Daoy (cell line): ENCODE data around the gene SLIT3. TPM values are rescaled to one million over a fixed set of nuclear protein-coding genes. Genes with fewer than 3 reads are reported as not detected.
A peak's percentile ranks its signal among the peaks of the same experiment; 100 is the strongest.

Experiments
- DNase-seq: peaks from one replicate; pipeline ENCODE4 v3.0.0-alpha.2; 2015; ENCODE audit warnings: low read depth
- total RNA-seq: library from RNA; depleted of rRNA; stranded (reverse); fragments of >200 nt; shearing (Covaris generic); gene quantifications from 2 replicates; pipeline ENCODE4 v1.2.3, GENCODE V29; 2014

SLIT3 gene
- total RNA-seq, 1 experiment from 2014 or later, result 3.5 TPM

DNA sequence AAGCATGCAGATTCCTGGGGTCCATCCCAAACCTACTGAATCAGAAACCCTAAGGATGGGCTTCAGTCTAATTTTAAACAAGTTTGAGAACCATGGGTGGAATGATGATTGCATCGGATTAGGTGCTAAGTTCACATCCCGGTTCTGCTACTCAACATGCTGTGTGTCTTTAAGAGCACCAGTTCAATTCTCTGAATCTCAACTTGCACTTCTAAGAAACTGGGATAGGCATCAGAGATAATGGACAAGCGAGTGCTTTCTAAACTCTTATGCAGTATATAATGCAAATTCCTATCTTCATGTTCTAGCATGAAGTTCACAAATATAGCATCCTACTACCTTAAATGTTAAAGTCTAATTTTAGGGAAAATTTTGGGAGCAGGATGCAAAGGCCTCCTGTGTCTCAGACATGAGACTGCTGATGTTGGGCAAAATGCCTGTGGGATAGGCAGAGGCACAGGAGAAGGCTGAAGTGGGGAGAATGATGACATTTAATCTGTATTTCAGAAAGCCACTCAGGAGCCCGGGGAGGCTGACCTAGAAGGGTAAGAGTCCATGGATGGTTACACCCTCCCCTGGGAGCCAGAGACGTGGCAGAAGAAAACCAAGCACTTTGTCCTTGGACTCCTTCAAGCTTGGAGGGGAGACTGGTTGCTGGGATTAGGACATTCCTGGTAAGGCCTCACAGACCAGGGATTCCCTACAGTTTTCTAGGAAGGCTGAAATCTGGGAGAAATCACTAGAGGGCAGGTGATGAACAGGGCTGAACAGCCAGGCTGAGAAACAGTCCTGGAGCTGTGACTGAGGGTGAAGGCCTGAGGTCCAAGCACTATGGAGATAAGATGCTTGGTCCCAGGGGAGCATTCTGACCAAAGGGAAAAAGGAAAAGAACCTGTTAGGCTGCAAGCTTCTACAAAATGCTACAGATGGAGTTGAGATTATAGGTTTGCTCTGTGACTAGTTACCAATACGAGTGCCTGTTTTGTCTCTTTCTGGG lies 409.8 kb downstream of the SLIT3 start:
- DNase-seq, result no peak

- no peak for DNase-seq
Measured at GRCh38 chr5:168889039-168889438, 411.9 kb downstream of the SLIT3 start.

GRCh38 chr5:168887931-168888330 lies 413.0 kb downstream of the SLIT3 start:
- DNase-seq, result no peak

DNA sequence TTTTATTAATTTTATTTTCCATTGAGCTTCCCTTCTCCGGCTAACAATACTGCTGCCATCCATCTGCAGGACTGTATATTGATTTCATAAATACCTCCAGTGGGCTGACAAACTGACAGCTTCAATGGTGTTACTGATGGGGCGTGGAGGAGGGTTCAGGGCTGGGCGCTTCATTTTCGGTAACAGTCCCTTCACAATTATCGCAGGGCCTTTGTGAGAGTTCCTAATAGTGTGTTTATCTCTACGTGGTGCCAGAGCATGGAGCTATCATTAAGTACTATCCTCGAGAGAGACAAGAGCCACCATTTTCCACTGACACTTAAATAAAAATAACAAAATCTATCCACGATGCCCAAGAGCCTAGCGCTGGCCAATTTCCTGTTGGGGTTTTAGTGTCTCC lies 414.8 kb downstream of the SLIT3 start:
- no peak for DNase-seq

- DNase-seq, result no peak
Measured at GRCh38 chr5:168885324-168886120, 415.4 kb downstream of the SLIT3 start.

- no peak for DNase-seq
Measured at GRCh38 chr5:168883991-168884390, 416.9 kb downstream of the SLIT3 start.

DNA sequence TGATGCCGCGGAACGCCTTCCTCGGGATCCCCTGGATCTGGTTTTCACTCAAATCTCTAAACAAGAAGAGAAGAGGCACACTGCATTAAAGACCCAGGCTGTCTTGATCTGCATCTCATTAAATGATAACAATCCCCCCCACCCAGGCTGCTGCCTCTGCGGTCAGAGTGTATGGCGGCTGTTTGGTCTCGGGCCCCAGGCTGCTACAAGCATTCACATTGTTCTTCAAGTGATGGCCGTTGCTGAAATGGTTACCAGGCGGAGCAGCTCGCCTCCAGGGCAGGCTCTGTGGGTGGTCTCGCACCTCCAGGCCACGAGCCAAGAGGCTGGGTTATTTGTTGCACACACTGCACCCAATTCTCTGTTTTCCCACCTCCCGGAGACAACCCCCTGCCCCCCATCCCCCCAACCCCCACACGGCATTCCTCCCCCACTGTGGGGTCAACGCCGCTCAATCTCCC lies 417.6 kb downstream of the SLIT3 start:
- DNase-seq, result no peak

GRCh38 chr5:168882283-168882682 lies 418.7 kb downstream of the SLIT3 start:
- DNase-seq, result no peak

- DNase-seq, result no peak
Measured at GRCh38 chr5:168881427-168882149, 419.4 kb downstream of the SLIT3 start.

GRCh38 chr5:168879929-168880328 lies 421.0 kb downstream of the SLIT3 start:
- DNase-seq, result peak; percentile 43

DNA sequence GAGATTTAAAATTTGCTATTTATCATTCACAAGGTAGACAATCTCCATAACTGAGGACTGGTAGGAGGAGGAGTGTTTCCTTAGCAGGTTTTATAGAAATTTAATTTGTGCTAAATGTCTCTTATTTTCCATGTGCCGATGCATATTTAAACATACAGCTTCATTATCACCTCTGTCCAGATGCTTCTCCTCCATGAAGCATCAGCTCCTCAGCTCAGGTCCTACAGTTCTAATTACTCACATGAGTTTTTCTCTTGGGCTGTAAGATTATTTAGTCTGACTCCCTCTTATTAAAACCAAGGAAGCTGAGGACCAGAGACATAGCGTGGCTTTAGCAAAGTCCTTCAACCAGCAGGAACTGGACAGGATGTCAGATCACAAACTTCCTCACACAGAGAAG lies 421.6 kb downstream of the SLIT3 start:
- no peak for DNase-seq

DNA sequence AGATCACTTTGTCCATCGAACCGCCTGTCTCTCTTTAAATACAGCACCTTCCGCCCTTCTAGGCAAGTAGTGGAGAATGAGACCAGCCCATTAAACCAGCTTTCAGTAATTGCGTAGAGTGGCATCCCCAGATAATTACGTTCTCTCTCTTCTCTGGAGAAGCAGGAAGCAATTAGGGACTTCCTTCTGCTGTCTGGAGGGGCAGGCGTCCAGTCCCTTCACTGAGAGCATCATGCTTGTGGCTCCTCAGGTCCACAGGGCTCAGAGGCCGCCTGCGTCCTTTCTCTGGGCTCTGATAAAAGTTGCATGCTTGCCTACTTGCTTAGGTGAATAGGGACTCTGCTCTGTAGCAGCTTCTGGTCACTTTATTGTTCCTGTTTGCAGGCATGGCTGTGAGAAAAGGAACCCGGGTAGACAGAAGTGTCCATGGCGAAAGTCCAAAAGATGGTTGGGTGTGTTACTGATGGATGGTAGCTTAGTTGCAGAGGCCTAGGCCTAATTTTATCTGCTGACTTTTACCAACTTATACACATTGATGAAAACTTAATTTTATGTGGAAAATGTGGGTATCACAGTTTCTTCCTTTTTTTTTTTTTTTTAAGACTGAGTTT lies 422.7 kb downstream of the SLIT3 start:
- DNase-seq, result no peak

DNA sequence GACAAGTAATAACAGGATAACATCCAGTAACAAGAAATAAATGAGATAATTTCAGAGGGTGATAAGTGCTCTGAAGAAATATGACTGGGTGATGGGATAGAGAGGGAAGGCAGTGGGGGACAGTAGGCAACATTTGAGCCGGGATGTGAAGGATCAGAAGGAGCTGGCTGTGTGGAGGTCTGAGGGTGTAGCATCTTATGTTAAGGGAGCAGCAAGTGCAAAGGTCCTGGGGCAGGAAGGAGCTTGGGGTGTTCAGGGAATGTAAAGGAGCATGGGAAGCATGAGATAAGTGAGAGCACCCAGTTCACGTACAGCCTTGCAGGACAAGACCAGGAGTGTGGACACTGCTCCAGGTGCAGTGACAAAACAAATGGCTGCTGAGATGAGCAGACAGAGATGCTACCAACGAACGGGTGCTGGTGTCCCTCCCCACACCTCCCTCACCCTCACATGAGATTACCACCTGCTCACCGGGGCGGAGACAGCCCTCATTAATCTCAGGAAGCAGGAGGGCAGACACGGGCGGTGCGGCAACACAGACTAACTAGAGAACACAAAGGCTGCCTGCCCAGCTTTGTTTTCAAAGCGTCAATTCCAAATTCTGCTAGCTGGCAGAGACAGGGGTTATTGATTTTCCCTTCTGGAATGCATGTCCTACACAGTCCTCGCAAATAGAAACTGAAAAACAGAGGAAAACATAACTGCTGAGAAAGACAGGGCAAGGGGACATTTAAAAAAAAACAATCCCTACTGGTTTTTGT lies 423.6 kb downstream of the SLIT3 start:
- DNase-seq, result no peak

DNA sequence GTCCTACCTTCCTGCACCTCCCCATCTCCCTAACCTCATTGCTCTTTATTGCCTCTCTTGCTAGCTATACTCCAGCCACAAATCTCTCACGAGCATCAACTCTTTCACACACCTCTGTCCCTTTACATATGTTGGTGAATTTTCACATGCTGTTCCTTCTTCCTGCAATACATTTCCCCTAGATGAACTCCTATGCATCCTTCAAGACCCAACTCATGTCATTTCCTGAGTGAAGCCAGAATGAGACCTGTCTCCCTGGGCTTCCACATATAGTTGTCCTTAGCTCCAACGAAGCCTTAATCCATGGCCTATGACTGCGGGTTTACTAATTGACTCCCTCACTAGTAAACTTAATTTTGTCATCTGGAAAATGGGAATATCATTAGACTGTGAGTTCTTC lies 424.5 kb downstream of the SLIT3 start:
- no peak for DNase-seq

- no peak for DNase-seq
Measured at GRCh38 chr5:168875832-168876231, 425.1 kb downstream of the SLIT3 start.

GRCh38 chr5:168874713-168875380 lies 426.1 kb downstream of the SLIT3 start:
- DNase-seq, result no peak

DNA sequence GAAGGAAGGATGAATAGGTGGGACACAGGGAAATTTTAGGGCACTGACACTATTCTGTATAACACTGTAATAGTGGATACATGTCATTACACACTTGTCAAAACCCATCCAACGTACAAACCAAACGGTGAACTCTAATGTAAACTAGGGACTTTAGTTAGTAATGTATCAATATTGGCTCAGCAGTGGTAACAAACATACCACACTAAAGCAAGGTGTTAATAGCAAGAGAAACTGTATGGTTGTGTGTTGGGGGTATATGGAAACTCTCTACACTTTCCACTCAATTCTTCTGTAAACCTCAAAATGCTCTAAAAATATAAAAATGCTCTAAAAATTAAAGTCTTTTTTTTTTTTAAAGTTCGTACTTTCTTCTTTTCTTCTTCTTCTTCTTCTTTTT lies 428.7 kb downstream of the SLIT3 start:
- DNase-seq, result no peak

DNA sequence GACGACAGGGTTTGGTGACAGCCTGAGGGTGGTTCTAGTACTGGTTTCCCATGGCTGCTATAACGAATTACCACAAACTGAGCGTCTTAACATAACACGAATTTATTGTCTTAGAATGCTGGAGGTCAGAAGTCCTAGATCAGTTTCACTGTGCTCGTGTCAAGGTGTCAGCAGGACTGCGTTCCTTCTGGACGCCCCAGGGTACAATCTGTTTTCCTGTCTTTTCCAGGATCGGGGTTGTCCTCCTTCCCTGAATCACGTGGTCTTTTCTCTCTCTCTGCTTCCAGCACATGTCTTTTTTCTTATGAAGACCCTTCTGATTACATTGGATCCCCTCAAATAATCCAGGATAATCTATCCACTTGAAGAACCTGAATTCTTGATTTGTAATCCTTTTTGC lies 430.0 kb downstream of the SLIT3 start:
- no peak for DNase-seq

GRCh38 chr5:168869615-168870227 lies 431.2 kb downstream of the SLIT3 start:
- no peak for DNase-seq

DNA sequence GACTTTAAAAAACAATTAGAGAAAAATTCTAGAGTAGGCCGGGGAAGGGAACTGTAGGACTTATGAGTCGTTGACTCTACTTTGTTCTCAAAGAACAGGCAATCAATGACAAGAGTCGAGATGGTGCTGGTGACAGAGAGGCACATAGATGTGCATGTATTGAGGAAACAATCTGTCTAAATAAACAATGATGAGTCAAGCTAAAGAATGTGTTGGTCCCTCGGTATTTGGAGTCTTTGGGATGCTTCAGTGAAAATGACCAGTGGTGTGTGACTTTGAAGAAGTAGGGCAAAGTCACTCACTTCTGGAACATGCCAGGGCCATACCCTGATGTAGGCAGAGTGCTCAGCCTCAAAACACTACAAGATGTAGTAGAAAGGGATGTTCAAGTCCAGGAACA lies 433.7 kb downstream of the SLIT3 start:
- DNase-seq, result no peak
